Esophagus muscularis mucosa (tissue), 4 donors: ENCODE results near the gene RHOT2. TPM values are rescaled to one million over a fixed set of nuclear protein-coding genes. Genes with fewer than 3 reads are reported as not detected.
A peak's percentile ranks its signal among the peaks of the same experiment; 100 is the strongest.

Source experiments
- DNase-seq: peaks from one replicate; pipeline ENCODE4 v3.0.0-alpha.2; 2017; ENCODE audit errors: extremely low spot score
- H3K27ac ChIP-seq, 4 donors: fragments of 200-600 bp; sonication (generic); replicated peaks in 1 of 4; 1 replicate in 3 of 4; 2 replicates in 1 of 4; pipeline ENCODE4 v1.5.1; 2016 to 2019; ENCODE audit warnings: mild to moderate bottlenecking in 1 of 4
- H3K27me3 ChIP-seq, 4 donors: fragments of 200-600 bp; sonication (generic); one replicate each; pipeline versions ENCODE4 v1.5.1 to v1.6.0; 2016 to 2019
- H3K36me3 ChIP-seq, 4 donors: fragments of 200-600 bp; sonication (generic); one replicate each; pipeline ENCODE4 v1.5.1; 2016 to 2019
- H3K4me1 ChIP-seq, 4 donors: fragments of 200-600 bp; sonication (generic); one replicate each; pipeline ENCODE4 v1.5.1; 2016 to 2019
- H3K4me3 ChIP-seq, 4 donors: fragments of 200-600 bp; sonication (generic); 1 replicate in 2 of 4; 2 replicates in 2 of 4; pipeline ENCODE4 v1.5.1; 2016 to 2019; ENCODE audit warnings: mild to moderate bottlenecking in 4 of 4, moderate library complexity in 1 of 4
- H3K9me3 ChIP-seq, 4 donors: fragments of 200-600 bp; sonication (generic); 1 replicate in 3 of 4; 2 replicates in 1 of 4; pipeline ENCODE4 v1.5.1; 2016 to 2019
- EP300 ChIP-seq: sonication (generic); formaldehyde crosslinking; IDR thresholded peaks from one replicate; pipeline ENCODE4 v1.6.1; 2017; ENCODE audit warnings: antibody characterized with exemption
- POLR2A ChIP-seq: fragments of 450-650 bp; IDR thresholded peaks from one replicate; pipeline ENCODE4 v1.6.1; 2017; ENCODE audit warnings: antibody characterized with exemption, moderate library complexity, mild to moderate bottlenecking, low read depth
- POLR2AphosphoS5 ChIP-seq, 2 donors: sonication (generic); formaldehyde crosslinking; IDR thresholded peaks; one replicate each; pipeline ENCODE4 v1.6.1; 2017; ENCODE audit warnings: antibody characterized with exemption in 2 of 2
- WGBS: methylation state at CpG from one replicate; pipeline ENCODE4 v1.1.5; 2018; 5-methylcytosine and 5-hydroxymethylcytosine counted together
- intact Hi-C: fragments of 100-400 bp; cut with DNase I; formaldehyde crosslinking; loops from one replicate; pipeline ENCODE4 v1.15.1; 2023
- total RNA-seq, 4 donors: library from RNA; depleted of rRNA; stranded (reverse); fragments of >200 nt; gene quantifications; one replicate each; pipeline versions ENCODE4 v1.1.0 to v1.2.1, GENCODE V29; 2016
- TF ChIP-seq, protein P1 (sequence below), 3 experiments: fragments of 200-600 bp in 2 of 3; fragments of 450-650 bp in 1 of 3; sonication (generic) in 2 of 3; IDR thresholded peaks; one replicate each; pipeline ENCODE4 v1.5.1; 2017 to 2019; ENCODE audit warnings: antibody characterized with exemption in 3 of 3, mild to moderate bottlenecking in 2 of 3, moderate library complexity in 1 of 3

RHOT2 gene
- total RNA-seq, 4 donors from 2014 or later, result 34.5 to 67.5 (median 58.6) TPM

DNA sequence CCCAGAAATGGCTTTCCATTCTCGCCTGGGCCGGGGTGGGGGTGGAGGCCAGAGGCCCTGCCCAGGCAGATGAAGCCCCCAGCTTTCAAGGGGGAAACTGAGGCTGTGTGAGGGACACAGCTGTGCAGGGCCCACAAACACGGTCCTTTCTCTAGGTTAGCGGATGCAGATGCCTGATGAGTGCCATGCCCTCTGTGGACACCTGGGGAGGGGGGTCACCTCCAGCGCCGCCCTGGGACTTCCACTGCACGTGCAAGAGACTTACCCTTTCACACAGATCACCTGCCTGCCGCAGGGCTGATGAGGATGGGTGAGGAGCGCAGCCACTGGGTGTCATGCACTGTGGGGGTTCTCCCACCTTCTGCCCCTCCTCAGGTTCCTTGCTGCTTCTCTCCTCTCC, 50.5 kb downstream of the RHOT2 start:
- H3K9me3 ChIP-seq, result no peaks in the 10 kb centered on the region
- intact Hi-C loops, result no loop called here
- no peak overlapping the region for H3K27ac ChIP-seq
- H3K36me3 ChIP-seq, result peaks cover 0 to 10% (median 8%) of the 10 kb centered on the region in 4 donors
- no peak for DNase-seq
- TF ChIP-seq, protein P1, sequence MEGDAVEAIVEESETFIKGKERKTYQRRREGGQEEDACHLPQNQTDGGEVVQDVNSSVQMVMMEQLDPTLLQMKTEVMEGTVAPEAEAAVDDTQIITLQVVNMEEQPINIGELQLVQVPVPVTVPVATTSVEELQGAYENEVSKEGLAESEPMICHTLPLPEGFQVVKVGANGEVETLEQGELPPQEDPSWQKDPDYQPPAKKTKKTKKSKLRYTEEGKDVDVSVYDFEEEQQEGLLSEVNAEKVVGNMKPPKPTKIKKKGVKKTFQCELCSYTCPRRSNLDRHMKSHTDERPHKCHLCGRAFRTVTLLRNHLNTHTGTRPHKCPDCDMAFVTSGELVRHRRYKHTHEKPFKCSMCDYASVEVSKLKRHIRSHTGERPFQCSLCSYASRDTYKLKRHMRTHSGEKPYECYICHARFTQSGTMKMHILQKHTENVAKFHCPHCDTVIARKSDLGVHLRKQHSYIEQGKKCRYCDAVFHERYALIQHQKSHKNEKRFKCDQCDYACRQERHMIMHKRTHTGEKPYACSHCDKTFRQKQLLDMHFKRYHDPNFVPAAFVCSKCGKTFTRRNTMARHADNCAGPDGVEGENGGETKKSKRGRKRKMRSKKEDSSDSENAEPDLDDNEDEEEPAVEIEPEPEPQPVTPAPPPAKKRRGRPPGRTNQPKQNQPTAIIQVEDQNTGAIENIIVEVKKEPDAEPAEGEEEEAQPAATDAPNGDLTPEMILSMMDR (IDR thresholded peaks at IDR 0.05), result no peak
- no peak for TF ChIP-seq POLR2A
- no peak for TF ChIP-seq POLR2AphosphoS5 (IDR thresholded peaks at IDR 0.05)
- no peak for TF ChIP-seq EP300
- peaks cover 0 to 7% (median 0%) of the 10 kb centered on the region in 4 donors for H3K27me3 ChIP-seq
- H3K4me1 ChIP-seq, result peaks cover 43 to 78% (median 66%) of the 10 kb centered on the region in 4 donors
- WGBS, result 88% methylated on average over 8 of the region's 9 CpGs
- H3K4me3 ChIP-seq, result no peak overlapping the region

DNA sequence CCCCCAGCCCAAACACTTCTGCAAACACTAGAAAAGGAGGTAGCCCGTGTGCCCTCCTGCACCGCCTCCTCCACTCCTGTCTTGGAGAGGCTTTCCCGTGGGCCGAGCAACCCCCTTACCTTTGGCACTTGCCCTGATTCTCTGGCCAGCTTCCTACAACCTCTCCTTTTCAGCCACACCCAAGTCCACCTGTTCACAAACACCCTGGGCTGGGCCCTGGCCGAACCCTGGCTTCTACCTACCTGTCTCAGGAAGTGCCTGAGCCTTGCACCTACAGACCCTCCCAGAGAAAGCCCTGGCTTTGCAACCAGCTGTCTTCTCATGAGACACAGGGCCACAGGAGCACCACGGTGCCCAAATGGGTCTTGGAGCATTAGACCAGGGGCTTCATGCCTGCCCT, 51.0 kb downstream of the RHOT2 start:
- H3K27ac ChIP-seq, result no peak overlapping the region
- DNase-seq, result no peak
- intact Hi-C loops, result no loop called here
- no peaks in the 10 kb centered on the region for H3K9me3 ChIP-seq
- peaks cover 0 to 4% (median 0%) of the 10 kb centered on the region in 4 donors for H3K27me3 ChIP-seq
- H3K4me1 ChIP-seq, result peaks cover 43 to 77% (median 65%) of the 10 kb centered on the region in 4 donors
- peaks cover 0 to 10% (median 8%) of the 10 kb centered on the region in 4 donors for H3K36me3 ChIP-seq
- TF ChIP-seq, protein P1 (IDR thresholded peaks at IDR 0.05), result no peak
- TF ChIP-seq POLR2AphosphoS5 (IDR thresholded peaks at IDR 0.05) (no peak), EP300 (no peak), POLR2A (no peak)
- H3K4me3 ChIP-seq, result no peak overlapping the region
- WGBS, result 87% methylated on average over 5 of the region's 6 CpGs

DNA sequence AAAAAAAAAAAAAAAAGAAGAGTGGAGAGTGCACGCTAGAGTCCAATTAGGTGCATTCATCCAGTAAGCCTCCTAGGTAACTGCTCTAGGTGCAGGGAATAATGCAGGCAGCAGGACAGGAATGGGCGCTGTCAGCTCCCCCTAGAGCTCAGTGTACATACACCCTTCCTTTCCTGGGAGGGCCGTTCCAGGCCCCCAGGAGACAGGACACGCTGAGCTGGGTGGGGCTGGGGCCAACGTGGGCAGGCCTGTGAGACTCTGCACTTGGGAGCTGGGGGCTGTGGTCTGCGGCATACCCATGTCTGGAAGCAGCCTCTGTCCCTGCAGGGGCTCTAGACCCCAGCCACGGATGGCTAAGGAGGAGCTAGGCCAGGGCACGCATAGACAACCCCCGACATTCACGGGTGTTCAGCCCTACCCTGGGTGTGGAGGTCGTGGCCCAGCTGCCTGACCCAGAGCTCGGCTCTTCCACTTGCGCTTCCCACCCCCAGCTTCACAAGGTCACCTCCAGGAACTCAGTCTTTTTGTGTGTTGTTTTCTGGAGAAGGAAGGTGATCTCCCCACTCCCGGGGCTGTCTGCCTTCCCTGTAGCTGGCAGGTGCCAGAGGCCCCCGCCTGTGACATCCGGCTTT, 52.0 kb downstream of the RHOT2 start:
- WGBS, result 10% methylated on average over 13 of the region's 16 CpGs

DNA sequence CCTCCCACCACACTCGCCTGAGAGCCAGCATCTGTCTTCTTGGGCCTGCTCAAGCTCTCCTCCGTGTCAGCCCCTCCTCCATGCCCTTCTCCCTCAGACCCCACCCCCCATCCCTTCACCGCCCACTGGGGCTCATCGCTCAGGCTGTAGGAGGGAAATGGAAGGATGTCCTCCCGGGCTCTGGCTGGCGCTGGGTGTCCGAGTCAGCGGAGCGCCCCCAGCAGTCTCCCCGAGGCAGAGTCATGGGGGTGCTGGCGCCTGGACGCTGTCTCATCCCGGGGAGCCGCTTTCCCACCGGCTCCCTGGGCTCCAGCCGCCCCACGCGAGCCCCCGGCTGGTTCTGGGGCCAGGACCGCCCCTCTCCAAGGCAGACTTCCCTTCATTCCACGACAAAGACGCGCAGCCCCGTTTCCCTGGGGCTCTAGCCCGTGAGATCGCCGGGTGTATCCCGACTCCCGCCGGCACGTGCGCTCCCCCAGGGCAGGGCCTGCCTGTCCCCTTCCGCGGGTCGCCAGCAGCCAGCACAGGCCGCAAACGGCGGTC, 52.6 kb downstream of the RHOT2 start:
- Histone ChIP-seq H3K27me3 (peaks cover 0 to 15% (median 0%) of the 10 kb centered on the region in 4 donors), H3K27ac (peak overlapping the region; percentile 81 to 94 (median 91)), H3K4me1 (peaks cover 37 to 65% (median 53%) of the 10 kb centered on the region in 4 donors), H3K4me3 (peak overlapping the region; percentile 67 to 98 (median 75)), H3K9me3 (no peaks in the 10 kb centered on the region), H3K36me3 (peaks cover 0 to 10% (median 8%) of the 10 kb centered on the region in 4 donors)
- DNase-seq, result no peak
- TF ChIP-seq POLR2A (no peak), POLR2AphosphoS5 (IDR thresholded peaks at IDR 0.05) (no peak), EP300 (no peak)
- TF ChIP-seq, protein P1 (IDR thresholded peaks at IDR 0.05), result no peak
- intact Hi-C loops, result no loop called here
- WGBS, result 0% methylated on average over 24 of the region's 38 CpGs

More for the DNA sequence above, 52.0 kb downstream of the RHOT2 start:
- no peak for DNase-seq
- Histone ChIP-seq H3K4me1 (peaks cover 37 to 68% (median 56%) of the 10 kb centered on the region in 4 donors), H3K27ac (peak overlapping the region; percentile 81 to 94 (median 91)), H3K27me3 (peaks cover 0 to 9% (median 0%) of the 10 kb centered on the region in 4 donors), H3K9me3 (no peaks in the 10 kb centered on the region), H3K4me3 (peak overlapping the region; percentile 67 to 98 (median 75)), H3K36me3 (peaks cover 0 to 10% (median 8%) of the 10 kb centered on the region in 4 donors)
- TF ChIP-seq EP300 (no peak), POLR2A (no peak), POLR2AphosphoS5 (IDR thresholded peaks at IDR 0.05) (no peak)
- TF ChIP-seq, protein P1 (IDR thresholded peaks at IDR 0.05), result no peak
- intact Hi-C loops, result no loop called here
